Liver (tissue), 9 donors: Measurements from ENCODE around the gene EPHA6. TPM values are rescaled to one million over a fixed set of nuclear protein-coding genes. Genes with fewer than 3 reads are reported as not detected.

ENCODE experiments used
- DNase-seq: peaks from one replicate; pipeline ENCODE4 v3.0.0-alpha.2; 2017; ENCODE audit warnings: low spot score
- H3K27ac ChIP-seq, 2 donors: one replicate each; pipeline ENCODE4 v1.7.0; 2013; ENCODE audit warnings: inconsistent platforms in 2 of 2, low read length in 2 of 2, control low read depth in 1 of 2, low read depth in 1 of 2, mild to moderate bottlenecking in 1 of 2
- H3K27me3 ChIP-seq, 4 donors: one replicate each; pipeline versions ENCODE4 v1.6.1 to v1.7.0; 2013; ENCODE audit warnings: low read length in 3 of 4, inconsistent platforms in 1 of 4, mild to moderate bottlenecking in 1 of 4, moderate library complexity in 1 of 4; ENCODE audit not compliant: control insufficient read depth in 4 of 4, insufficient read depth in 4 of 4
- H3K36me3 ChIP-seq, 4 donors: one replicate each; pipeline versions ENCODE4 v1.6.1 to v1.7.0; 2013; ENCODE audit warnings: low read length in 3 of 4, mild to moderate bottlenecking in 3 of 4, low read depth in 1 of 4, moderate library complexity in 1 of 4; ENCODE audit not compliant: control insufficient read depth in 4 of 4, insufficient read depth in 3 of 4
- H3K4me1 ChIP-seq, 4 donors: one replicate each; pipeline versions ENCODE4 v1.6.1 to v1.7.0; 2013; ENCODE audit warnings: low read length in 3 of 4, mild to moderate bottlenecking in 3 of 4, moderate library complexity in 1 of 4; ENCODE audit not compliant: control insufficient read depth in 4 of 4, insufficient read depth in 4 of 4
- H3K4me3 ChIP-seq, 3 donors: one replicate each; pipeline versions ENCODE4 v1.6.1 to v1.7.0; 2013; ENCODE audit warnings: low read length in 3 of 3, control low read depth in 1 of 3, low read depth in 1 of 3, mild to moderate bottlenecking in 1 of 3
- H3K9ac ChIP-seq, 2 donors: one replicate each; pipeline ENCODE4 v1.7.0; 2013; ENCODE audit warnings: low read length in 2 of 2, mild to moderate bottlenecking in 2 of 2, moderate library complexity in 2 of 2, control low read depth in 1 of 2, low read depth in 1 of 2
- H3K9me3 ChIP-seq, 4 donors: one replicate each; pipeline versions ENCODE4 v1.6.1 to v1.7.0; 2013; ENCODE audit warnings: low read length in 3 of 4; ENCODE audit not compliant: control insufficient read depth in 4 of 4
- FOXA1 ChIP-seq: IDR thresholded peaks from 2 replicates; pipeline ENCODE4 v1.6.1; 2016; ENCODE audit warnings: antibody characterized with exemption
- FOXA2 ChIP-seq: IDR thresholded peaks from 2 replicates; pipeline ENCODE4 v1.6.1; 2016; ENCODE audit warnings: antibody characterized with exemption
- GABPA ChIP-seq, 2 donors: IDR thresholded peaks in 1 of 2; conservative IDR thresholded peaks in 1 of 2; 2 replicates each; pipeline ENCODE4 v1.6.1; 2016; ENCODE audit warnings: antibody characterized with exemption in 2 of 2, mild to moderate bottlenecking in 1 of 2, moderate library complexity in 1 of 2
- HNF4A ChIP-seq, 2 donors: conservative IDR thresholded peaks; 2 replicates each; pipeline ENCODE4 v1.6.1; 2016; ENCODE audit warnings: antibody characterized with exemption in 2 of 2, mild to moderate bottlenecking in 2 of 2
- HNF4G ChIP-seq: IDR thresholded peaks from 2 replicates; pipeline ENCODE4 v1.6.1; 2016; ENCODE audit warnings: antibody characterized with exemption
- JUND ChIP-seq, 2 donors: IDR thresholded peaks; 2 replicates each; pipeline ENCODE4 v1.6.1; 2016; ENCODE audit warnings: antibody characterized with exemption in 2 of 2
- NR2F2 ChIP-seq: IDR thresholded peaks from 2 replicates; pipeline ENCODE4 v1.6.1; 2016; ENCODE audit warnings: antibody characterized with exemption
- RAD21 ChIP-seq, 2 donors: IDR thresholded peaks; 2 replicates each; pipeline ENCODE4 v1.6.1; 2016; ENCODE audit warnings: antibody characterized with exemption in 2 of 2, mild to moderate bottlenecking in 2 of 2
- RXRA ChIP-seq, 2 donors: IDR thresholded peaks; 2 replicates each; pipeline ENCODE4 v1.6.1; 2017 to 2018; ENCODE audit warnings: antibody characterized with exemption in 2 of 2, mild to moderate bottlenecking in 1 of 2
- SP1 ChIP-seq: IDR thresholded peaks from 2 replicates; pipeline ENCODE4 v1.6.1; 2018; ENCODE audit warnings: antibody characterized with exemption, mild to moderate bottlenecking
- TAF1 ChIP-seq: conservative IDR thresholded peaks from 2 replicates; pipeline ENCODE4 v1.6.1; 2016; ENCODE audit warnings: antibody characterized with exemption, mild to moderate bottlenecking
- YY1 ChIP-seq: IDR thresholded peaks from 2 replicates; pipeline ENCODE4 v1.6.1; 2016; ENCODE audit warnings: antibody characterized with exemption, mild to moderate bottlenecking
- WGBS: extraction: QIAGEN DNeasy Blood & Tissue Kit; methylation state at CpG from one replicate; pipeline ENCODE4 v1.1.7; 2013; 5-methylcytosine and 5-hydroxymethylcytosine counted together
- polyA plus RNA-seq, 2 donors: library from polyadenylated mRNA; stranded (reverse) in 1 of 2; unstranded in 1 of 2; fragments of 200-250 nt in 1 of 2; fragments of >200 nt in 1 of 2; fragmentation: Nextera tagmentation in 1 of 2; extraction: Ambion mirVana in 1 of 2; gene quantifications; one replicate each; pipeline versions ENCODE4 v1.2.1 to v1.2.3, GENCODE V29; 2013 to 2015
- total RNA-seq, 2 donors: library from RNA; depleted of rRNA; stranded (reverse); fragments of >200 nt; gene quantifications; one replicate each; pipeline ENCODE4 v1.2.3, GENCODE V29; 2014
- TF ChIP-seq, protein P1 (sequence below): IDR thresholded peaks from 2 replicates; pipeline ENCODE4 v1.6.1; 2016; ENCODE audit warnings: antibody characterized with exemption
- TF ChIP-seq, protein P2 (sequence below): IDR thresholded peaks from 2 replicates; pipeline ENCODE4 v1.6.1; 2016; ENCODE audit warnings: antibody characterized with exemption, mild to moderate bottlenecking
- TF ChIP-seq, protein P3 (sequence below): fragments of 150-350 bp; IDR thresholded peaks from 2 replicates; pipeline ENCODE4 v1.5.1; 2017; ENCODE audit warnings: improper control_type of control experiment, low read depth, low read length; ENCODE audit not compliant: missing input control
- TF ChIP-seq, protein P4 (sequence below): IDR thresholded peaks from 2 replicates; pipeline ENCODE4 v1.6.1; 2016; ENCODE audit warnings: antibody characterized with exemption
- TF ChIP-seq, protein P5 (sequence below): IDR thresholded peaks from 2 replicates; pipeline ENCODE4 v1.6.1; 2016; ENCODE audit warnings: antibody characterized with exemption
- donor health status: healthy.
- donor health status: healthy.
- donor health status: healthy.
- donor health status: healthy.
- donor health status: healthy.

EPHA6 gene
- total and polyA plus RNA-seq, 4 donors: 0.05 to 0.17 (median 0.05) TPM; not detected in 1

DNA sequence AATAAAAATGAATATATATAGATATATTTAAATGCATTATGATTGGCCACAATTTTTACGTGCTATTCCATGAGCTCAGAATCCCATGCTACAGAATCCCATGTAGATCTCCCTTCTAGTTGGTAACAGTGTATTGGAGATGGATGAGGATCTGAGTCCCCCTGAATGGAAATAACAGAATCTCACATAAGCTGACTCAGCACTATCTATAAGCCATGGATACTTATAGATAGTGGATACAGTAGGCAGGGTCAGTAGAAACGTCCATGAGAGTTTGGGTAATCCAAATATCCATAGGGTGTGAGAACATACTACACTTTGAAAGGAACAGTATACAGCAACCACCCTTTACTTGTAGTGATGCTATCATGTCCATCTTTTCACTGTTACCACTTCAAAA lies 375.4 kb downstream of the EPHA6 start:
- no peaks in the 10 kb centered on the region for H3K36me3 ChIP-seq
- no peak overlapping the region for H3K4me3 ChIP-seq
- no peak overlapping the region for H3K27ac ChIP-seq
- H3K4me1 ChIP-seq: no peaks in the 10 kb centered on the region
- H3K27me3 ChIP-seq: no peaks in the 10 kb centered on the region
- H3K9me3 ChIP-seq: no peaks in the 10 kb centered on the region
- WGBS: 53% methylated on average over 2 of the region's 2 CpGs
- H3K9ac ChIP-seq: no peak overlapping the region
- TF ChIP-seq TAF1 (no peak), YY1 (no peak), FOXA2 (no peak), FOXA1 (no peak), GABPA (IDR thresholded peaks at IDR 0.05 in 1 of 2, conservative IDR thresholded peaks at IDR 0.05 in 1 of 2) (no peak), RAD21 (IDR thresholded peaks at IDR 0.05) (no peak), RXRA (IDR thresholded peaks at IDR 0.05) (no peak), SP1 (no peak), NR2F2 (no peak)
- TF ChIP-seq, protein P1, sequence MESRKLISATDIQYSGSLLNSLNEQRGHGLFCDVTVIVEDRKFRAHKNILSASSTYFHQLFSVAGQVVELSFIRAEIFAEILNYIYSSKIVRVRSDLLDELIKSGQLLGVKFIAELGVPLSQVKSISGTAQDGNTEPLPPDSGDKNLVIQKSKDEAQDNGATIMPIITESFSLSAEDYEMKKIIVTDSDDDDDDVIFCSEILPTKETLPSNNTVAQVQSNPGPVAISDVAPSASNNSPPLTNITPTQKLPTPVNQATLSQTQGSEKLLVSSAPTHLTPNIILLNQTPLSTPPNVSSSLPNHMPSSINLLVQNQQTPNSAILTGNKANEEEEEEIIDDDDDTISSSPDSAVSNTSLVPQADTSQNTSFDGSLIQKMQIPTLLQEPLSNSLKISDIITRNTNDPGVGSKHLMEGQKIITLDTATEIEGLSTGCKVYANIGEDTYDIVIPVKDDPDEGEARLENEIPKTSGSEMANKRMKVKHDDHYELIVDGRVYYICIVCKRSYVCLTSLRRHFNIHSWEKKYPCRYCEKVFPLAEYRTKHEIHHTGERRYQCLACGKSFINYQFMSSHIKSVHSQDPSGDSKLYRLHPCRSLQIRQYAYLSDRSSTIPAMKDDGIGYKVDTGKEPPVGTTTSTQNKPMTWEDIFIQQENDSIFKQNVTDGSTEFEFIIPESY: no peak
- TF ChIP-seq, protein P2, sequence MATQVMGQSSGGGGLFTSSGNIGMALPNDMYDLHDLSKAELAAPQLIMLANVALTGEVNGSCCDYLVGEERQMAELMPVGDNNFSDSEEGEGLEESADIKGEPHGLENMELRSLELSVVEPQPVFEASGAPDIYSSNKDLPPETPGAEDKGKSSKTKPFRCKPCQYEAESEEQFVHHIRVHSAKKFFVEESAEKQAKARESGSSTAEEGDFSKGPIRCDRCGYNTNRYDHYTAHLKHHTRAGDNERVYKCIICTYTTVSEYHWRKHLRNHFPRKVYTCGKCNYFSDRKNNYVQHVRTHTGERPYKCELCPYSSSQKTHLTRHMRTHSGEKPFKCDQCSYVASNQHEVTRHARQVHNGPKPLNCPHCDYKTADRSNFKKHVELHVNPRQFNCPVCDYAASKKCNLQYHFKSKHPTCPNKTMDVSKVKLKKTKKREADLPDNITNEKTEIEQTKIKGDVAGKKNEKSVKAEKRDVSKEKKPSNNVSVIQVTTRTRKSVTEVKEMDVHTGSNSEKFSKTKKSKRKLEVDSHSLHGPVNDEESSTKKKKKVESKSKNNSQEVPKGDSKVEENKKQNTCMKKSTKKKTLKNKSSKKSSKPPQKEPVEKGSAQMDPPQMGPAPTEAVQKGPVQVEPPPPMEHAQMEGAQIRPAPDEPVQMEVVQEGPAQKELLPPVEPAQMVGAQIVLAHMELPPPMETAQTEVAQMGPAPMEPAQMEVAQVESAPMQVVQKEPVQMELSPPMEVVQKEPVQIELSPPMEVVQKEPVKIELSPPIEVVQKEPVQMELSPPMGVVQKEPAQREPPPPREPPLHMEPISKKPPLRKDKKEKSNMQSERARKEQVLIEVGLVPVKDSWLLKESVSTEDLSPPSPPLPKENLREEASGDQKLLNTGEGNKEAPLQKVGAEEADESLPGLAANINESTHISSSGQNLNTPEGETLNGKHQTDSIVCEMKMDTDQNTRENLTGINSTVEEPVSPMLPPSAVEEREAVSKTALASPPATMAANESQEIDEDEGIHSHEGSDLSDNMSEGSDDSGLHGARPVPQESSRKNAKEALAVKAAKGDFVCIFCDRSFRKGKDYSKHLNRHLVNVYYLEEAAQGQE: no peak
- no peak for DNase-seq

DNA sequence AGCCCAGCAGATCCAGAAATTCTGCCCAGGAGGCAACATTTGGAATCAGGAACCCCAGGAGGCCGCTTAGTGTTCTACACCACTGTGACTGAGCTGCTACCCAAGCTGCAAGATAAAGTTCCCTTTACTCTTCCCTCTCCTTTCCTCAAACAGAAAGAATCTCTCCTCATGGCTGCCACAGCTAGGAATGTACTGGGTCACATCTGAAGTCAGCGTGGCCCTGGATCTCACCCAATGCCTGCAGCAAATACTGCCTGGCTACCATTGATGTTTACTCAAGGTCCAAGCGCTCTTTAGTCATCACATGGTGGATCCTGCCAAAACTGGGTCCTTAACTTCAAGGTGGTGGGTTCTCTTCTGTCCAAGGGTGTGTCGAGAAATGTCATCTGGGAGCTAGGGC lies 382.7 kb downstream of the EPHA6 start:
- H3K4me1 ChIP-seq: no peaks in the 10 kb centered on the region
- no peak overlapping the region for H3K9ac ChIP-seq
- no peaks in the 10 kb centered on the region for H3K9me3 ChIP-seq
- no peak overlapping the region for H3K4me3 ChIP-seq
- TF ChIP-seq FOXA1: no peak
- TF ChIP-seq, protein P1: no peak
- no peak for TF ChIP-seq FOXA2
- no peak for TF ChIP-seq TAF1
- no peak for TF ChIP-seq JUND (IDR thresholded peaks at IDR 0.05)
- TF ChIP-seq, protein P3, sequence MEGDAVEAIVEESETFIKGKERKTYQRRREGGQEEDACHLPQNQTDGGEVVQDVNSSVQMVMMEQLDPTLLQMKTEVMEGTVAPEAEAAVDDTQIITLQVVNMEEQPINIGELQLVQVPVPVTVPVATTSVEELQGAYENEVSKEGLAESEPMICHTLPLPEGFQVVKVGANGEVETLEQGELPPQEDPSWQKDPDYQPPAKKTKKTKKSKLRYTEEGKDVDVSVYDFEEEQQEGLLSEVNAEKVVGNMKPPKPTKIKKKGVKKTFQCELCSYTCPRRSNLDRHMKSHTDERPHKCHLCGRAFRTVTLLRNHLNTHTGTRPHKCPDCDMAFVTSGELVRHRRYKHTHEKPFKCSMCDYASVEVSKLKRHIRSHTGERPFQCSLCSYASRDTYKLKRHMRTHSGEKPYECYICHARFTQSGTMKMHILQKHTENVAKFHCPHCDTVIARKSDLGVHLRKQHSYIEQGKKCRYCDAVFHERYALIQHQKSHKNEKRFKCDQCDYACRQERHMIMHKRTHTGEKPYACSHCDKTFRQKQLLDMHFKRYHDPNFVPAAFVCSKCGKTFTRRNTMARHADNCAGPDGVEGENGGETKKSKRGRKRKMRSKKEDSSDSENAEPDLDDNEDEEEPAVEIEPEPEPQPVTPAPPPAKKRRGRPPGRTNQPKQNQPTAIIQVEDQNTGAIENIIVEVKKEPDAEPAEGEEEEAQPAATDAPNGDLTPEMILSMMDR: no peak
- TF ChIP-seq NR2F2: no peak
- TF ChIP-seq HNF4G: no peak
- TF ChIP-seq, protein P4, sequence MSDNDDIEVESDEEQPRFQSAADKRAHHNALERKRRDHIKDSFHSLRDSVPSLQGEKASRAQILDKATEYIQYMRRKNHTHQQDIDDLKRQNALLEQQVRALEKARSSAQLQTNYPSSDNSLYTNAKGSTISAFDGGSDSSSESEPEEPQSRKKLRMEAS: no peak
- no peak for TF ChIP-seq RXRA (IDR thresholded peaks at IDR 0.05)
- TF ChIP-seq YY1: no peak
- TF ChIP-seq, protein P5, sequence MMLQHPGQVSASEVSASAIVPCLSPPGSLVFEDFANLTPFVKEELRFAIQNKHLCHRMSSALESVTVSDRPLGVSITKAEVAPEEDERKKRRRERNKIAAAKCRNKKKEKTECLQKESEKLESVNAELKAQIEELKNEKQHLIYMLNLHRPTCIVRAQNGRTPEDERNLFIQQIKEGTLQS: no peak
- TF ChIP-seq HNF4A (conservative IDR thresholded peaks at IDR 0.05): no peak
- TF ChIP-seq RAD21 (IDR thresholded peaks at IDR 0.05): no peak
- TF ChIP-seq GABPA (IDR thresholded peaks at IDR 0.05 in 1 of 2, conservative IDR thresholded peaks at IDR 0.05 in 1 of 2): no peak
- no peak overlapping the region for H3K27ac ChIP-seq
- DNase-seq: no peak
- H3K36me3 ChIP-seq: no peaks in the 10 kb centered on the region
- H3K27me3 ChIP-seq: no peaks in the 10 kb centered on the region
- 65% methylated on average over 4 of the region's 4 CpGs for WGBS
